Left colon (tissue), 2 donors: ENCODE measurements around the gene KCNF1. TPM values are rescaled to one million over a fixed set of nuclear protein-coding genes. Genes with fewer than 3 reads are reported as not detected.
A peak's percentile ranks its signal among the peaks of the same experiment; 100 is the strongest.
"Not testable (repeated sequence)": the region's sequence is repeated elsewhere in the genome, so short reads cannot be mapped to it uniquely, and the experiment has no call there.

Source experiments
- ATAC-seq: fragments of 200-7000 bp; cut with Tn5 transposase; one replicate; pipeline ENCODE4 v1.9.1; 2020; ENCODE audit warnings: mild to moderate bottlenecking, moderate library complexity
- DNase-seq, 2 donors: peaks; one replicate each; pipeline ENCODE4 v3.0.0-alpha.2; 2020
- intact Hi-C, 2 donors: fragments of 100-400 bp; cut with DNase I in 1 of 2; cut with micrococcal nuclease in 1 of 2; formaldehyde crosslinking; loops; one replicate each; pipeline versions ENCODE4 v1.11.2 to v1.14.0; 2022; cut with DNase I, micrococcal nuclease
- total RNA-seq, 2 donors: library from RNA; stranded (reverse); fragmentation: NEBNext Ultra II Directional; extraction: Animal tissue kit (Norgen Biotek cat#: 25700); gene quantifications; one replicate each; pipeline ENCODE4 v1.2.1, GENCODE V29; 2021
- donor health status: DM: no; HTN: no; CAD: no.
- donor health status: DM: yes; HTN: yes; CAD: no.

The KCNF1 gene
- total RNA-seq, 2 donors from 2014 or later, result 0.43 to 1.1 TPM

DNA sequence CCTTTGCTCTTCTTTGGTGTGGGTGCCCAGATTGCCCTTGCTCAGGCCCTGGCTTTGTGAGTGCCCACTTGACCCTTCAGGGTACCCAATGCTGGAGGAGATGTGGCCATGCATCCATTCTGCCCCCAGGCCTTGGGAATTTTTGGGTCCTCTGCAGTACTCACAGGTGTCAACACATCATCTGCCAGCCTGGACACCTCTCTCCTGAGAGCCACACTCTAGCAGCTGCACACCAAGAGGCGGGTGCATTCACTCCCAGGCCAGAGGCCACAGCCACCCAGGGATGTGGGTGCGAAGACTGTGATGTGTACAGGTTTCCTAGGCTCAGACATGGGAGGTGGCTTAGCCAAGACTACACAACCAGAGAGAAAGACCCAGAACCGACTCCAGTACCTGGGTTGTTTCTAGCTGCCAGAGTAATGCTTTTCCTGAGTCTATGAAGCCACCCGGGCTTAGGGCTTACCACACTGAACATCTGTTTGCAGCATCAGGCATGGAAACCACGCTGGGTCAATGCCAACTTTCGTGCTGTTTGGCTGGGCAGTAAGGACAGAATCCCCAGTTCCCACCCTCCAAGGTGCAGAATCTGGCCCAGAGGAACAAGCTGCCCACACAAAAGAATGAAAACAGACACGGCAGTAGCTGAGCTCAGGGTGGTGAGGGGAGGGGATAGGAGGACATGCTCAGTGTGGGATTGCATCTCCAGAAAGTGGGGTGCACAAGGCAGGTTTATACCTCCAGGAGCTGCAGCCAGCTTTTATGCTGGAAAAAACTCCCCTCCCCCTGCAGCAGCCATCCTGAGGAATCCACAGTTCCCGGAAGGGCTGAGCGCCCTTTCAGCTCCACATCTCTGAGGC is 40.1 kb downstream of the KCNF1 start:
- ATAC-seq (no peak), DNase-seq (no peak)
- intact Hi-C loops, result no loop called here

DNA sequence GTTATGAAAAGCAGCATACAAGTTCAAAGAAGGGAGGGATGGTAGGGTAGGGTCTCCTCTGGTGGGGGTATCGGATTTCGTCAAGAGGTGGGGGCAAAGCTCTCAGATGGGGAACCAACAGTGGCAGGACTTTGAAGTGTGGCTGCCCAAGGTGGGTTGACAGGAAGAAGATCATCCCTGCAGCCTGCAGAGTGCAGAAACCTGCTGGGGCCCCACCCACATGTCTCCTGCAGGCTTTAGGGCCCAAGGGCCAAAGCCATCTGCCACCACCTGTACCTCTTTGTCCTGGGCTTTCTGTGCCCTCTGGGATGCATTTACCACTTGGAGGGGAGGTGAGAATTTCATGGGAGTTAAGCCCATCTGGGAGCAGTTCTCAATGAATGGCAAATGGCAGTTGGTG is 42.7 kb downstream of the KCNF1 start:
- ATAC-seq (no peak), DNase-seq (no peak)
- intact Hi-C loops, result no loop called here

DNA sequence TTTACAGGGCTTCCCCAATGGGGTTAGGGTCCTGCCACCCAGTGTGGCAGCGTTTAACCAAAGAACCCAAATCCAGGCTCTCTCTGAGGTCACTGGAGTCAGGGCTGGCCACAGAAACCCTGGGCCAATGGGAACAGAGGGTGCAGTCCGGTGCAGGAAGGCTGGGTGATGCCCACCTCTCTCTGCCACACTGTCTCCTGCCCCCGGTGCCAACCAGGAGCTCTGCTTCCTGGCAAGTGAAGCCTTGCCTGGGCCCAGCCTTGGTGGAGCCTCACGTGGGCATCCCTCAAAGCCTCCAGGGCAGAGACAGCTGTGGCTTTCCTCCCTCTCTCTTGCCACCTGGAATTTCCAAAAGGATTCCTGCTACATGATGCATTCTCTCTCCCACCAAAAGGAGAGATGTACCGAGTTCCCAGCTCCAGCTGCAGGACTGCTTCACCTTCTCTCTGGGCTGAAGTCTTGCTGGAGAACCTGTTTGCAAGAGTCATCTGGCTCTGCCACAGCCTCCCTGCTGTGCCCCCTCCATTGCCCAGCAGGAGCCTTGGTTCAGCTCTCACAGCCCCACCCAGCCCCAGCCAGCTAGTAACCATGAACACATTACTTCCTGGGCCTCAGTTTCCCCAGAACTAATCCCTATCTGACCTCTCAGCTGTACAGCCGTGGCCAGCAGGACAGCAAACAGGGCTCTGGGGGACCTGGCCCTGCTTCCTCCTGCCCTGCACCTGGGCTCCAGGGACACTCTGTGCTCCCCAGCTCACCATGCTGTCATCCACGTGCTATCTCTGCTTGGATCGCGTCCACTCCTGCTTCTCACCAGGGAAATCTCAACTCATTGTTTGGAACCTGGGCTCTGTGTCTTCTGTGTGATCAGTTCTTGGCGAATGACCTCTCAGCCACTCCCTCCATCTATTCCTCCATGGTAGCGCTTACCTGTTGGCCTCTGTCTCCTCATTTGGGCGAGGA is 43.4 kb downstream of the KCNF1 start:
- ATAC-seq, result no peak
- intact Hi-C loops, result no loop called here
- no peak for DNase-seq

DNA sequence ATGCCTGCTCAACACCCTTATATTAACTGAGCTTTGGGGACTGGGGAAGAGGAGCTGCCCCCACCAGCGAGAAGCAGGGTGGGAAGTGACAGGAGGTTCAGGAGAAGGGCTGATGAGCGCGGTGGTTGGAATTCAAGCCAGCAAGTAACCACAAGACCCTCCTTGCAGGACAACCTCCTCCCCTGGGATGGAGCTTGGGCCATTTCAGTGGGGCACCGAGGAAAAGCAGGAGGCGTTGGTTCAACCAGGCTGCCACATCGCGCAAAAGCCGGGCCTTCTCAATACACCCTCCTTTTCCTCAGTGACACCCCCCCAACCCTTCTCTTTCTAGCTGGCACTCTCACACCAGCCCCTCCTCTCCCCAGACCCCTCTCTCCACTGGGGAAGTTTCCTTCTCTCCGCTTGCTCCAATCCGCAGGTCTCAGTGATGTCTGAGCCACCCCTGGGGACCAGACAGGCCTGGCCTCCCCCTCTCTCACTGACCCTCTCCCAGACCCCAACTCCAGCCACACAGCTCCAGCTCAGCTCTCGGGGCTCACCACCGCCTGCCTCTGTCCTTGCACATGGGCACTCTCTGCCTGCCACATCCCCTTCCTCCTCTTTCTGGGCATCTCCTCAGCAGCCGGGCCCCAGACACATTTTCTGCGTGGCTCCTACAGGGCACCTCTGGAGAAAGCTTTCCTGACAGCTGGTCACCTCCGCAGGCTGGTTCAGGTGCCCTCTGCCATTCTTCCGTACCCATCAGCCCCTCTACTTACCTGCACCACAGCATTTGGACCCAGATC is 44.5 kb downstream of the KCNF1 start:
- intact Hi-C loops, result no loop called here
- ATAC-seq (no peak), DNase-seq (no peak)

DNA sequence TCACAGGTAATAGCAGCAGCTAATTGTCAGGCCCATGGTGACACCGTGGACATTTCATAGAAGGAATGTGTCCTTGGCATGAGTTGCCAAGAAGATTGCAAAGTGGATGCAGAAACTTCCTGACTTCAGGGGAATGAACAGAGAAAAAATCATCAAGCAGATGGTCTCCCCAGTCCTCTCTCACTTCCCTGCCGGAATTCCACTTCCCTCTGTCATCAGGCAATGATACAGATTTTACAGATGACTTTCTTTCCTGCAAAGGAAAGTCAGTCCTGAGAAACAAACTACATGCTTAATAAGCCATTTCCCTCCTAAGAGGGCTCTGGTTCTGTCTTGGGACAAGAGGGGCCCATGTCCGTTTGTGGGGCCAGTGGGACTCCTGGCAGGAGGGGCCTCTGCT is 45.7 kb downstream of the KCNF1 start:
- ATAC-seq, result no peak
- no peak for DNase-seq
- intact Hi-C loops, result no loop called here

DNA sequence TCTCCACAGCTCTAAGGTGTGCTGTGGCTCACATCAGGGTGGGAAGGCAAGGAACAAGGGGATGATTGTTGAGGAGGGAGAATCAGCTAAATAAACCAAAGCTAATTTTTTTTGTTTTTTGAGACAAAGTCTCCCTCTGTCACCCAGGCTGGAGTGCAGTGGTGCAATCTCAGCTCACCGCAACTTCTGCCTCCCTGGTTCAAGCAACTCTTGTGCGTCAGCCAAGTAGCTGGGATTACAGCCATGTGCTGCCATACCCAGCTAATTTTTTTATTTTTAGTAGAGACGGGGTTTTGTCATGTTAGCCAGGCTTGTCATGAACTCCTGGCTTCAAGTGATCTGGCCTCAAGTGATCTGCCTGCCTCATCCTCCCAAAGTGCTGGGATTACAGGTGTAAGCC is 46.7 kb downstream of the KCNF1 start:
- intact Hi-C loops, ATAC-seq, DNase-seq: not testable (repeated sequence)

DNA sequence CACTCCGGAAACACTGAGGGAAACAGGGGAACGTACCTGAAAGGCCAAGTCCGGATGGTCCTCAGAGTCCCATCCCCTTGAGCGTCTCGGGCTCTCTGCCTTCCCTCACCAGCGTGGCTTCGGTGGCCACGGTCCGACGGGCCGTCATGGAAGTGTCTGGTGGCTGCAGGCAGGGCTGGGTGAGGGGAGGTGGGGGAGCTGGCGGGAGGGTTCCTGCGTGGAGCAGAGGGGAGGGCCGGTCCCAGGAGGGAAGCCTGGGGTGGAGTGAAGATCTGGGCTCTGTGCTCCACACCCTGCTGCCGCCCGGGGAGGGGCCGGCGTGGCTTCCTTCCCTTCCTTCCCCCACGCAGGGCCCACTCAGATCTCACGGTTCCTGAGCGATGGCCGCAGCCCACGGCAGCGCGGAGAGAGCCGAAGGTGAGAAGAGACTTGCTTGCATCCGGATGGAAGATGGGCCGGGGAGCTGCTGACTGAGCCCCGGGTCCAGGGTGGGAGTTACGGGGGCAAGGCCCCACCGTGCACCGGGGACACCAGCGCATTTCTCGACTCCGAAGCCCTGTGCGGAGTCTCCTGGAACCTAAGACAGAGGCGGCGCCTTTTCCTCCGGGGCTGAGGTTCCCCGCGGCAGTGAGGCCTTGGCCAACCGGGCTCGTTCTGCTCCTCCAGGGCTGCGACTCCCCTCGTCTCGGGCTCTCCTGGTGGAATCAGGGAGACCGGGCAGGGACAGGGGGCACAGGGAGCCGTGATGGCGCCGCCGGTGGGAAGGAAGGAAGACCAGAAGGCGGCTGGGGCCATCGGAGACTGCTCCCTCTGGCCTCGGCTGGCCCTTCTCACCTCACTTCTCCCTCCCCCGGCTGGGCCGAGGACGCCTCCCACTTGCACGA is 49.1 kb downstream of the KCNF1 start:
- ATAC-seq, result no peak
- DNase-seq, result no peak
- intact Hi-C loops, result no loop called here

DNA sequence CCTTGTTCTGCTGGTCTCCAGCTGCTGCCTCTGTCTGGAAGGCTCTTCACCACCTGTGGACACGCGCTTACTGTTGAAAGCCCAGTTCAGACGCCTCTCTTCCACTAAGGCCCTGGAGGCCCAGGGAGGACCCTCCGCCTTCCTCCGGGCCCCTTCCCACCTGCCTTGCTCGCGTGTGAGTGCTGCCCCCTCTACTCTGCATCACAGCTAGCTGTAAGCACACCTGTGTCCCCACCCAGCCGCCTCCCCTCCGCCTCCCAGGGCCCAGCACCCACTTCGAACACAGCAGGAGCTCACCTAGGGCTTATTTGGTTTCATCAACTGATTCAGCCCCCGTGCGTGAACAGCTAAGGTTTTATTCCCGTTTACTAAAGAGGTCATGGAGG is 49.7 kb downstream of the KCNF1 start:
- intact Hi-C loops, result no loop called here
- no peak for DNase-seq

DNA sequence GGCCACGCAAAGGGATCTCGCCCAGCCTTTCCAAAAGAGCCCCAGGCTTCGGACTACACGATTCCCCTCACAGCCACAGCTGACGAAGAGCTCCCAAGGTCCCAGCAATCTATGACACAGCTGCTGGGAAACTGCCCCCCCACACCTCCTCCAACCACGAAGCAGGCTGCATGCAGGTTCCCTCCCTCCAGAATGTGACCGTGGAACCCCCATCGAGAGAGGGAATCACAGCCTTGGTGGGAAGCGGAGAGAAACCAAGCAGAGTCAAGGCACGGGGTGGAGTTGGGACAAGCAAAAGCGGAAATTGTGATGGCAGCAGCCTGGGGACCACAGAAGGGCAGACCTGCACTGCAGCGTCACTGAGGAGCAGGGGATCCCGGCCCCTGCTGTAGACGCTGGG is 50.3 kb downstream of the KCNF1 start:
- DNase-seq (no peak), ATAC-seq (no peak)
- intact Hi-C loops, result no loop called here

More for the DNA sequence above, 49.7 kb downstream of the KCNF1 start:
- ATAC-seq, result no peak

DNA sequence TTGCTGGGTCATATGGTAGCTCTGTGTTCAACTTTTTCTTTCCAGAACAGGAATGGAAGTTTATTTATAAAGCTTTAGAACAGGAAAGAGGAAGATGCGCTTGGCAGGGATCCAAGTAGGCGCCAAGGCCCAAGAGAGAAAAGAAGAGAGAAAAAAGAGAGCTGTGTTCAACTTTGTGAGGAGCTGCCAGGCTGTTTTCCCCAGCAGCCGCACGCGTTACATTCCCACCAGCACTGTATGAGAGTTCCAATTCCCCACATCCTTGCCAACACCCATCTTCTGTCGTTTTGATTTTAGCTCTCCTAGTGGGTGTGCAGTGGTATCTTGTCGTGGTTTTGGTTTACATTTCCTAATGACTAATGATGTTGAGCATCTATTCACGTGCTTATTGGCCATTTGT is 51.4 kb downstream of the KCNF1 start:
- ATAC-seq, result no peak
- intact Hi-C loops, result no loop called here
- DNase-seq, result peak in 1 of 2 donors; percentile 26

Other genes with a start within 250 kb of the KCNF1 start
- gene NOL10, start 222.0 kb upstream of the KCNF1 start, total RNA-seq, result 10 to 100 TPM; 18.8 to 22.6 TPM
- 1 to 10 TPM; 1.5 to 1.7 TPM for gene ATP6V1C2, start 190.3 kb upstream of the KCNF1 start, total RNA-seq
- gene PDIA6, start 99.1 kb upstream of the KCNF1 start, total RNA-seq, result 100 to 1,000 TPM; 147 to 162 TPM
- gene SLC66A3, start 243.5 kb downstream of the KCNF1 start, total RNA-seq, result 10 to 100 TPM; 10.3 to 10.7 TPM